LNCaP clone FGC (cell line): ENCODE measurements around the gene TAF1B.

Source experiments
- DNase-seq: peaks from one replicate; pipeline ENCODE4 v3.0.0-alpha.2; 2011; ENCODE audit warnings: low read depth
- H3K4me3 ChIP-seq: 2 replicates; pipeline ENCODE4 v1.5.1; 2011; ENCODE audit warnings: mild to moderate bottlenecking, low read depth, low read length, control low read depth
- CTCF ChIP-seq: IDR thresholded peaks from 2 replicates; pipeline ENCODE4 v1.5.1; 2012; ENCODE audit warnings: mild to moderate bottlenecking; ENCODE audit not compliant: control insufficient read depth, insufficient read depth; ENCODE audit errors: extremely low read depth

The TAF1B gene

GRCh38 chr2:9941196-9941995 is 98.1 kb downstream of the TAF1B start:
- no peak for TF ChIP-seq CTCF
- DNase-seq = no peak
- H3K4me3 ChIP-seq = no peak overlapping the region

- TF ChIP-seq CTCF = no peak
- DNase-seq = no peak
- H3K4me3 ChIP-seq = no peak overlapping the region
Observed at GRCh38 chr2:9941996-9942390, 98.7 kb downstream of the TAF1B start.

- H3K4me3 ChIP-seq = no peak overlapping the region
- no peak for TF ChIP-seq CTCF
- DNase-seq = no peak
Observed at GRCh38 chr2:9944330-9944758, 101.1 kb downstream of the TAF1B start.

GRCh38 chr2:9945596-9945995 is 102.3 kb downstream of the TAF1B start:
- no peak for DNase-seq
- no peak for TF ChIP-seq CTCF
- H3K4me3 ChIP-seq = no peak overlapping the region

GRCh38 chr2:9946076-9946475 is 102.8 kb downstream of the TAF1B start:
- DNase-seq = no peak
- TF ChIP-seq CTCF = no peak

GRCh38 chr2:9946818-9947217 is 103.5 kb downstream of the TAF1B start:
- TF ChIP-seq CTCF = no peak
- DNase-seq = no peak

More at GRCh38 chr2:9946076-9946475, 102.8 kb downstream of the TAF1B start:
- H3K4me3 ChIP-seq = no peak overlapping the region

GRCh38 chr2:9948721-9949120 is 105.4 kb downstream of the TAF1B start:
- no peak for TF ChIP-seq CTCF
- no peak for DNase-seq
- no peak overlapping the region for H3K4me3 ChIP-seq

More at GRCh38 chr2:9946818-9947217, 103.5 kb downstream of the TAF1B start:
- H3K4me3 ChIP-seq = no peak overlapping the region
